Right lobe of liver (tissue), 6 donors: ENCODE measurements around the gene DOK6. TPM values are rescaled to one million over a fixed set of nuclear protein-coding genes. Genes with fewer than 3 reads are reported as not detected.

Experiments used
- ATAC-seq, 4 donors: fragments of 200-7000 bp; cut with Tn5 transposase; one replicate each; pipeline ENCODE4 v1.9.1; 2020; ENCODE audit warnings: mild to moderate bottlenecking in 4 of 4, moderate library complexity in 4 of 4
- DNase-seq, 3 donors: peaks; one replicate each; pipeline ENCODE4 v3.0.0-alpha.2; 2020
- H3K27ac ChIP-seq, 3 donors: fragments of 200-600 bp; one replicate each; pipeline ENCODE4 v1.8.0; 2022
- H3K27me3 ChIP-seq, 2 donors: fragments of 200-600 bp; one replicate each; pipeline ENCODE4 v1.8.0; 2022
- H3K36me3 ChIP-seq, 4 donors: fragments of 200-600 bp; sonication (generic) in 1 of 4; one replicate each; pipeline versions ENCODE4 v1.5.1 to v1.8.0; 2017 to 2022; ENCODE audit warnings: control low read depth in 1 of 4
- H3K4me1 ChIP-seq, 4 donors: fragments of 200-600 bp; sonication (generic) in 1 of 4; one replicate each; pipeline versions ENCODE4 v1.5.1 to v1.8.0; 2017 to 2022; ENCODE audit warnings: control low read depth in 1 of 4
- H3K4me3 ChIP-seq, 3 donors: fragments of 200-600 bp; one replicate each; pipeline ENCODE4 v1.8.0; 2022
- H3K9me3 ChIP-seq, 4 donors: fragments of 200-600 bp; sonication (generic) in 1 of 4; one replicate each; pipeline versions ENCODE4 v1.5.1 to v1.8.0; 2017 to 2022; ENCODE audit warnings: control low read depth in 1 of 4
- POLR2A ChIP-seq: fragments of 450-650 bp; IDR thresholded peaks from one replicate; pipeline ENCODE4 v1.6.1; 2017; ENCODE audit warnings: antibody characterized with exemption, mild to moderate bottlenecking
- WGBS: methylation state at CpG from one replicate; pipeline ENCODE4 v1.1.6; 2018; ENCODE audit warnings: low coverage, low lambda C conversion rate; ENCODE audit not compliant: insufficient coverage; ENCODE audit errors: missing lambda C conversion rate; 5-methylcytosine and 5-hydroxymethylcytosine counted together
- intact Hi-C, 2 donors: fragments of 100-400 bp; cut with DNase I; formaldehyde crosslinking; loops; one replicate each; pipeline versions ENCODE4 v1.11.2 to v1.14.1; 2022
- total RNA-seq, 6 experiments: library from RNA; depleted of rRNA in 2 of 6; stranded (reverse); fragments of >200 nt in 2 of 6; fragmentation: NEBNext Ultra II Directional in 3 of 6; extraction: Animal tissue kit (Norgen Biotek cat#: 25700) in 3 of 6; gene quantifications; one replicate each; pipeline versions ENCODE4 v1.1.0 to v1.2.4, GENCODE V29; 2016 to 2023
- TF ChIP-seq, protein P1 (sequence below), 4 donors: fragments of 200-600 bp in 3 of 4; fragments of 450-650 bp in 1 of 4; IDR thresholded peaks; one replicate each; pipeline versions ENCODE4 v1.5.1 to v1.8.0; 2016 to 2022; ENCODE audit warnings: antibody characterized with exemption in 4 of 4, mild to moderate bottlenecking in 2 of 4
- donor health status: DM: no; HTN: yes; CAD: no.
- donor health status: DM: no; HTN: no; CAD: no.
- donor health status: DM: no; HTN: no; CAD: no.
- donor health status: DM: no; HTN: yes; CAD: no.
- donor health status: DM: no; HTN: yes; CAD: no.

Gene DOK6
- total RNA-seq, 6 experiments from 2014 or later = 0.37 to 2.9 (median 2.1) TPM; not detected in 1

DNA sequence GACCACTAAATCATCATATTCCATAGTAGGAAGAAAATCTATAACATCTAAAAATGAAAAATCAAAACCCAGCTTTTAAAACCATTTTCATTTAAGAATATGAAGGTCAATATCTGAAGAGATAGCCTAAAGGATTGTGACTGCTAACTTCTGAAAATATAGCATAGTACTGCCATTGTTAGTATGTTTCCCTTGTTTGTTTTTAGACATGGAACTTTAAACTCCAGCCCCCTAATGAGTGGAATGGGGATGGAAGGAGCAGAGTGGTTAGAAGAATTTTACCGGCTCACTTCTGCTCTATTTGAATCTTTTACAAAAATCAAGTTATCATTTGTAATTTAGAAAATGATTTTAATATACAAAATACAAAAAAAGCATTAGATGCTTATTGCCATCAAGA, 378.0 kb downstream of the DOK6 start:
- no peak for DNase-seq
- H3K27ac ChIP-seq = no peak overlapping the region
- H3K36me3 ChIP-seq = no peaks in the 10 kb centered on the region
- ATAC-seq = no peak
- no peaks in the 10 kb centered on the region for H3K9me3 ChIP-seq
- no peak overlapping the region for H3K4me3 ChIP-seq
- H3K4me1 ChIP-seq = no peaks in the 10 kb centered on the region
- intact Hi-C loops = no loop called here
- no peak for TF ChIP-seq POLR2A
- TF ChIP-seq, protein P1, sequence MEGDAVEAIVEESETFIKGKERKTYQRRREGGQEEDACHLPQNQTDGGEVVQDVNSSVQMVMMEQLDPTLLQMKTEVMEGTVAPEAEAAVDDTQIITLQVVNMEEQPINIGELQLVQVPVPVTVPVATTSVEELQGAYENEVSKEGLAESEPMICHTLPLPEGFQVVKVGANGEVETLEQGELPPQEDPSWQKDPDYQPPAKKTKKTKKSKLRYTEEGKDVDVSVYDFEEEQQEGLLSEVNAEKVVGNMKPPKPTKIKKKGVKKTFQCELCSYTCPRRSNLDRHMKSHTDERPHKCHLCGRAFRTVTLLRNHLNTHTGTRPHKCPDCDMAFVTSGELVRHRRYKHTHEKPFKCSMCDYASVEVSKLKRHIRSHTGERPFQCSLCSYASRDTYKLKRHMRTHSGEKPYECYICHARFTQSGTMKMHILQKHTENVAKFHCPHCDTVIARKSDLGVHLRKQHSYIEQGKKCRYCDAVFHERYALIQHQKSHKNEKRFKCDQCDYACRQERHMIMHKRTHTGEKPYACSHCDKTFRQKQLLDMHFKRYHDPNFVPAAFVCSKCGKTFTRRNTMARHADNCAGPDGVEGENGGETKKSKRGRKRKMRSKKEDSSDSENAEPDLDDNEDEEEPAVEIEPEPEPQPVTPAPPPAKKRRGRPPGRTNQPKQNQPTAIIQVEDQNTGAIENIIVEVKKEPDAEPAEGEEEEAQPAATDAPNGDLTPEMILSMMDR (IDR thresholded peaks at IDR 0.05) = no peak
- WGBS = 63% methylated on average over 1 of the region's 1 CpG
- no peaks in the 10 kb centered on the region for H3K27me3 ChIP-seq

DNA sequence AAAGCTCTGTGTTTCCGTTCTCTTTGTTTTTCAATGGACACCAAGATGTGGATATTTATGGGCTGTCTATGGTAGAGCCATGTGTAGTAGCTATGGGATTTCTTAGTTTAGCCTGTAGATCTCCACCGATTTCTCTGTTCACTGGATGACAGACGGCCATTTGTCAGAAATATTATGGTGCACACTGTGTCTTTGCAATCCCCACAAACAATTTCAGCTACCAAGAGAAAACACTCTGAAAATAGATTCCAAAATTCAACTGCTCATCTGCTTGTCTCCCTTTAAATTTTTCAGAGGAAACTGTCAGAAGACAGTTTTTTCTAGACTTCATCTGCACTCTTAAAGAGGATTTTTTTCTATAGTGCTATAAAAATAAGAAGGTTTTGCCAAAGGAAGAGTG, 380.2 kb downstream of the DOK6 start:
- DNase-seq (no peak), ATAC-seq (no peak)
- intact Hi-C loops = no loop called here
- no peaks in the 10 kb centered on the region for H3K36me3 ChIP-seq
- no peaks in the 10 kb centered on the region for H3K9me3 ChIP-seq
- no peaks in the 10 kb centered on the region for H3K27me3 ChIP-seq
- no peaks in the 10 kb centered on the region for H3K4me1 ChIP-seq
- no peak overlapping the region for H3K4me3 ChIP-seq
- TF ChIP-seq POLR2A = no peak
- TF ChIP-seq, protein P1 (IDR thresholded peaks at IDR 0.05) = no peak
- 80% methylated on average over 2 of the region's 3 CpGs for WGBS
- H3K27ac ChIP-seq = no peak overlapping the region

GRCh38 chr18:69784815-69785214, 384.1 kb downstream of the DOK6 start:
- Histone ChIP-seq H3K27ac (no peak overlapping the region), H3K4me1 (no peaks in the 10 kb centered on the region), H3K4me3 (no peak overlapping the region), H3K36me3 (no peaks in the 10 kb centered on the region), H3K9me3 (no peaks in the 10 kb centered on the region), H3K27me3 (no peaks in the 10 kb centered on the region)
- intact Hi-C loops = no loop called here
- TF ChIP-seq, protein P1 (IDR thresholded peaks at IDR 0.05) = no peak
- TF ChIP-seq POLR2A = no peak
- WGBS = 88% methylated on average over 2 of the region's 2 CpGs
- no peak for DNase-seq
- no peak for ATAC-seq

- H3K4me3 ChIP-seq = no peak overlapping the region
- 82% methylated on average over 3 of the region's 3 CpGs for WGBS
- H3K27me3 ChIP-seq = no peaks in the 10 kb centered on the region
- no peaks in the 10 kb centered on the region for H3K9me3 ChIP-seq
- H3K27ac ChIP-seq = no peak overlapping the region
- intact Hi-C loops = no loop called here
- H3K36me3 ChIP-seq = no peaks in the 10 kb centered on the region
- DNase-seq (no peak), ATAC-seq (no peak)
- TF ChIP-seq, protein P1 (IDR thresholded peaks at IDR 0.05) = no peak
- no peak for TF ChIP-seq POLR2A
- H3K4me1 ChIP-seq = no peaks in the 10 kb centered on the region
Measured at GRCh38 chr18:69785466-69785865, 384.8 kb downstream of the DOK6 start.

DNA sequence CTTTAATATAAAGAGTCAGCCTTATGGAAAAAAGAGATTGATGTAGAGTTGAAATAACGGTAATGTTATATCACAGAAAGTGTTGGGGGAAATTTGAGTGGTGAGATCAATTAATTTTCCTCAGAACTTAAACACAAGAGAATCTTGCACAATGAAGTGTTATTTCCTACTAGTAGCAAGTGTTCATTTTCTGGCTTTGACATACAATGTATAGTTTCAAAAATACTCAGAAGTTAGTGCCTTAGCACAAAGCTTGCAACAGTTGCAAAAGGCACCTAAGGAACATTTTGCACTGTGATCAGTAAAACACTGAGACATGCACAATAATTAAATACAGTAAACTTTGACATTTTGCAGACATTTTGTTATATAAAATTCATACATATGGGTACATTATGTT, 385.7 kb downstream of the DOK6 start:
- Histone ChIP-seq H3K4me3 (no peak overlapping the region), H3K36me3 (no peaks in the 10 kb centered on the region), H3K9me3 (no peaks in the 10 kb centered on the region), H3K27ac (no peak overlapping the region), H3K4me1 (no peaks in the 10 kb centered on the region), H3K27me3 (no peaks in the 10 kb centered on the region)
- TF ChIP-seq, protein P1 (IDR thresholded peaks at IDR 0.05) = no peak
- TF ChIP-seq POLR2A = no peak
- 42% methylated on average over 1 of the region's 1 CpG for WGBS
- intact Hi-C loops = no loop called here
- ATAC-seq = no peak
- no peak for DNase-seq
